IPS-11a (cell line): Measurements from ENCODE around the gene SLC26A9.
"Not testable (repeated sequence)": the region's sequence is repeated elsewhere in the genome, so short reads cannot be mapped to it uniquely, and the experiment has no call there.

Experiments
- H3K4me3 ChIP-seq: one replicate; pipeline ENCODE4 v1.5.1; 2013; ENCODE audit warnings: low read depth, low read length, control low read depth

SLC26A9 gene

GRCh38 chr1:205896351-205896750 is 46.9 kb downstream of the SLC26A9 start:
- no peak overlapping the region for H3K4me3 ChIP-seq

GRCh38 chr1:205894119-205894518 is 49.1 kb downstream of the SLC26A9 start:
- not testable (repeated sequence) for H3K4me3 ChIP-seq

- not testable (repeated sequence) for H3K4me3 ChIP-seq
These were observed 51.1 kb downstream of the SLC26A9 start for GRCh38 chr1:205892175-205892574.

GRCh38 chr1:205891481-205891880 is 51.8 kb downstream of the SLC26A9 start:
- not testable (repeated sequence) for H3K4me3 ChIP-seq

GRCh38 chr1:205890631-205891030 is 52.6 kb downstream of the SLC26A9 start:
- not testable (repeated sequence) for H3K4me3 ChIP-seq

- H3K4me3 ChIP-seq = not testable (repeated sequence)
These were observed 53.5 kb downstream of the SLC26A9 start for GRCh38 chr1:205889706-205890105.

- not testable (repeated sequence) for H3K4me3 ChIP-seq
These were observed 54.2 kb downstream of the SLC26A9 start for GRCh38 chr1:205889006-205889405.

GRCh38 chr1:205883792-205884191 is 59.5 kb downstream of the SLC26A9 start:
- H3K4me3 ChIP-seq = no peak overlapping the region

GRCh38 chr1:205880923-205881322 is 62.3 kb downstream of the SLC26A9 start:
- no peak overlapping the region for H3K4me3 ChIP-seq

GRCh38 chr1:205879974-205880373 is 63.3 kb downstream of the SLC26A9 start:
- no peak overlapping the region for H3K4me3 ChIP-seq

- H3K4me3 ChIP-seq = no peak overlapping the region
These were observed 65.2 kb downstream of the SLC26A9 start for GRCh38 chr1:205878026-205878425.

- H3K4me3 ChIP-seq = not testable (repeated sequence)
These were observed 70.1 kb downstream of the SLC26A9 start for GRCh38 chr1:205873148-205873547.

- no peak overlapping the region for H3K4me3 ChIP-seq
These were observed 73.0 kb downstream of the SLC26A9 start for GRCh38 chr1:205870236-205870635.
